PFSK-1 (cell line): ENCODE results near the gene ASIC4.

ENCODE experiments used
- FOXP2 ChIP-seq: optimal IDR thresholded peaks from 2 replicates; pipeline ENCODE3; 2011; ENCODE audit warnings: borderline replicate concordance, control low read depth, inconsistent platforms; ENCODE audit not compliant: insufficient read depth; ENCODE audit errors: extremely low read length, extremely low read depth
- POLR2AphosphoS5 ChIP-seq: IDR thresholded peaks from 2 replicates; pipeline ENCODE4 v1.6.1; 2012; ENCODE audit warnings: low read depth, mild to moderate bottlenecking, control low read depth, low read length, moderate library complexity
- REST ChIP-seq, 2 experiments: IDR thresholded peaks; 2 replicates each; pipeline versions ENCODE4 v1.6.1 to v1.8.0; 2011 to 2012; ENCODE audit warnings: low read depth in 2 of 2, low read length in 2 of 2, control low read depth in 1 of 2, inconsistent platforms in 1 of 2, mild to moderate bottlenecking in 1 of 2, moderate library complexity in 1 of 2; ENCODE audit not compliant: insufficient read depth in 1 of 2
- SIN3A ChIP-seq: IDR thresholded peaks from 2 replicates; pipeline ENCODE4 v1.6.1; 2012; ENCODE audit warnings: mild to moderate bottlenecking, low read length, moderate library complexity, borderline replicate concordance; ENCODE audit not compliant: insufficient read depth
- TAF1 ChIP-seq: IDR thresholded peaks from 2 replicates; pipeline ENCODE4 v1.6.1; 2012; ENCODE audit warnings: low read length, control low read depth, borderline replicate concordance; ENCODE audit not compliant: insufficient read depth

The ASIC4 gene

DNA sequence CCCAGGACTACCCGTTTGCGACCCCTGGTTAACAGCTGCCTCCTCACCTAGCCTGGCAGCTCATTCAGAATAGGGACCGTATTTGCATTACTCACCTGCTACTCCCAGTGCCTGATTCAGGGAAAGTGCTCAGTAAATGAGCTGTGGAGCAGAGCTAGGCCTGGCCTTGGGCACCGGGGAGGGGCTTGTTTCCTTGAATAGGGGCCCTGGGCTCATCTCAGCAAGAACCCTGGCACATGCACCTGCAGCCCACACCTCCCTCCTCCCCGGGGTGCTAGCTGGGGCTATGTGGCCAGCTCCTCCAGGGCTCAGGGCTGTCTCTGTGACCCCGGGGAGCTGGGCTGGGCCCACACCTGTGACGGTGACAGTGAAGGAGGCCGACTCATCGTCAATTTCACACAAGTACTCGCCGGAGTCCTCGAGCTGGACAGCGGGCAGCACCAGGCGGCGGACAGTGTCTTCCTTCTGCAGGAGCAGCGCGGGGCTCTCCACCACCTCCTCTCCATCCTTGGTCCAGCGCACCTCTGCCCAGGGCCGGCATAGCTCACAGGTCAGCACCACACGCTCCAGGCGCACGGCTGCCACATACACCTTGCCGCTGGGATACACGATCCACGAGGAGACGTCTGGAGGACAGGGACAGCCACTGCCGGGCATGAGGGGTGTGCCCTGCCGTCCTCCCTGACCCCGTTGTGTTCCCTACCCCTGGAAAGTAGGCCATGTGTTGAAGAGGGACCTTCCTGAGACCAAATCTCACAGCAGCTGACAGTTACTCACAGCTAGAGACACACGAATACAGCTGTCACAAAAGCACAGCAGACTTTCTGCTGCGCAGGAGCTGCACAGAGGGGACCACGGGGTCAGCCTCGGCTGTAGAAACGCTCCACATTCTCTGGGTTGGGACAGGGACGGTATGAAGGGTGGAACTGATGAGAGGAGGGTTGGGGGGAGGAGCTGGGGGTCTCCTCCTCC lies 48.1 kb downstream of the ASIC4 start:
- TF ChIP-seq SIN3A (no peak), REST (IDR thresholded peaks at IDR 0.05; ENCODE audit: insufficient read depth in 1 of 2, low read depth in 2 of 2, low read length in 2 of 2) (no peak), FOXP2 (no peak), TAF1 (no peak), POLR2AphosphoS5 (no peak)

DNA sequence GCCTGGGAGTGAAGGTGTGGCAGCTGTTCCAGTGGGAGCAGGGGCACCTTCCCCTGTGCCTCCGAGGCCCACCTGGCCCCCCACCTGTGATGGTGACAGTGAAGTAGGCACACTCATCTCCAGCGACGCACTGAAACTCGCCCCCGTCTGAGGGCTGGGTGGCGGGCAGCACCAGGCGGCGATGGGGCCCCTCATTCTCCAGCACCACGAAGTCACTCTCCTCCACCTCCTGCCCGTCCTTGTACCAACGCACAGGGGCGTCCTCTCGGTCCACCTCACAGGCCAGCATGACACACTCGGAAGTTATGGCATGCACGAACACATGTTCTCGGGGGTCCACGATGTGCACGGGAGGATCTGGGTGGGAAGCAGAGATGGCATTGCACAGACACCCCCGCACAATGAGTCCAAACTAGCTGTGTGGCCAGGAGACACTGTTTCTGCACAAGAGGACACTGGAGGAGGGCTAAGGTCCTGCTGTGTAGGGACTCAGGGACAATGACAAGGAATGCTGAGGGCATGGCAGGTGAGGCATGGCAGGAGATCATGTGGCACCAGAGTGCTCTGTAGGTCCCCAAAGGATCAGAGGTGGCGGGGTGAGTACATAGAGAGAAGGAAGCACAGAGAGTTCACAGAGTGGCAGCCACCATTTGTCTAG lies 49.1 kb downstream of the ASIC4 start:
- no peak for TF ChIP-seq FOXP2
- no peak for TF ChIP-seq TAF1
- no peak for TF ChIP-seq SIN3A
- TF ChIP-seq POLR2AphosphoS5: no peak

DNA sequence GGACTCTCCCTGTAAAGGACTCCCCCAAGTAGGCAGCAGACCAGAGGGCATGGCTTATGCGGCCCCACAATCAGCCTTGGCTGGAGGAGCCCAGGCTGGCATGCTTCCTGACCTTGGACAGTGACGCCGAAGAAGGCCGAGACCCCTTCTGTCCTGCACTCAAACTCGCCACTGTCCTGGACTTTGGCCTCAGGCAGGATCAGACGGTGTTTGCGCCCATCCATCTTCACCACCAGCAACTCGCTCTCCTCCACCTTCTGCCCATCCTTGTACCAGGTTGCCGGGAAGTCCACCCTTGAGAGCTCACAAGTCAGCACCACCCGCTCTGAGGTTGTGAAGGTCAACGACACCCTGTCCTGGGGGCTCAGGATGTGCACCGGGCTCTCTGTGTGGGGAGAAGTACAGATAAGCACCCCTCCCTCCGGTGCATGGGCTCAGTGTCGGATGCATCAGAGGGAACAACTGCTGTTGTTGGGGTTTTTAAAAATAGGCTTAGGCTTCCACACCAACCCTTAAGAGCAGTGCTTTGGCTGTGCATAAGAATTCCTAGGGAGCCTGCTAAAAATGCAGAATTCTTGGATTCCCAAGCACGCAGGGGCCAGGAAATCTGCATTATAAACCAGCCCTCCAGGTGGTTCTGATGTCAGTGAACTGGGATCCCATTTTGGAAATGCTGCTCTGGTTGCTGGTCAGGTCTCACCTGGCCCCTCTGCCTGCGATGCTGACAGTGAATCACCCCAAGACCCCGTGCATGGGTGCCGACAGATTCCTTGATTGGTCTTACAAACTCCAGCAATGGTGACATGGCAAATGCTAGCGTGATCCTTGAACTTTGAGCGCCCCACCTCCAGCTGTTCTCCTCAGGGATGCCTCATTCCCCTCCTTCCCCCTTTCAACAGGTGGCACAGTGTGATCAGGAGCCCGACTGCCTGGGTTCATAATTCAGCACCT lies 51.1 kb downstream of the ASIC4 start:
- TF ChIP-seq FOXP2 (no peak), SIN3A (no peak), POLR2AphosphoS5 (no peak), TAF1 (no peak), REST (IDR thresholded peaks at IDR 0.05; ENCODE audit: insufficient read depth in 1 of 2, low read depth in 2 of 2, low read length in 2 of 2) (no peak)

DNA sequence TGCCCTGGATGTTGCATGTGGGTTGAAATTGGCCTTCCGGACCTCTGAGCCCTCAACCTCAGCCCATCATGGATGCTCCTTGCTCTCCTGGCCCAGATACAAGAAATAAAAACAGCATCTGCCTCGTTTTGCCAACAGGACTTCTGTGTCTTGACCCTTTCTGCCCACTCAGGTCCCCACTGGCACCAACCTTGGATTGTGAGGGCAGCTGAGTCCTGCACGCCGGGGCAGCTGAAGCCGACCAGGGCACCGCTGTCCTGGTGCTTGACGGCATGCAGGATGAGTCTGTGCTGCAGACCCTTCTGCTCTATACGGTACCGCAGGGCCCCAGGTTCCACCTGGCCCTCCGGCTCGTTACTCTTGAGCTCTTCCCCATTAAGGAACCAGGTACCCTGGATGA lies 52.4 kb downstream of the ASIC4 start:
- TF ChIP-seq SIN3A: no peak

DNA sequence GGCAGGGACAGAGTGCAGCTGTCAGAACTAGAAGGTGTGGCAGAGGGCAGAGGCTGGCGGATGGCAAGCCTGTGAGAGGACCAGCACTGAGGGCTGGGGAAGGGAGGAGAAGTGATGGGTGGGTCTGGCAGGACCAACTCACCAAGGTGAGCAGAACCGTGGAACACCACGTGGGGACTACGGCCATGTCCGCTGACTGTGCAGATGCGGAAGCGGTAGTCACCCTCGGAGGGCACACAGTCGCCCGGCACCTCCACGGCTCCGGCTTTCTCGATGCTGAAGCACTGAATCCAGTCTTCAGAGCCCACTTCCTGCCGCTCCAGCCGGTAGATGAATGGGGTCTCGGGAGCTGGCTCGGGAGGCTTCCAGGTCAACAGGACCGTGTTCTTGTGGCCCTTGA lies 52.8 kb downstream of the ASIC4 start:
- TF ChIP-seq FOXP2: no peak
- TF ChIP-seq POLR2AphosphoS5: no peak
- no peak for TF ChIP-seq SIN3A
- TF ChIP-seq REST (IDR thresholded peaks at IDR 0.05; ENCODE audit: insufficient read depth in 1 of 2, low read depth in 2 of 2, low read length in 2 of 2): no peak
- no peak for TF ChIP-seq TAF1
